ENCODE results near the gene ZBTB1.
"Not testable (repeated sequence)": the region's sequence is repeated elsewhere in the genome, so short reads cannot be mapped to it uniquely, and the experiment has no call there.

The ZBTB1 gene

GRCh38 chr14:64500088-64500487 is 4.5 kb upstream of the ZBTB1 start:
- DNase-seq (ENCODE audit: low read depth): no peak

- no peak for DNase-seq (ENCODE audit: low read depth)
Measured at GRCh38 chr14:64501411-64502171, 3.0 kb upstream of the ZBTB1 start.

- DNase-seq (ENCODE audit: low read depth): no peak
Measured at GRCh38 chr14:64502456-64502855, 2.1 kb upstream of the ZBTB1 start.

- DNase-seq (ENCODE audit: low read depth): no peak
Measured at GRCh38 chr14:64502887-64503433, 1.6 kb upstream of the ZBTB1 start.

GRCh38 chr14:64503434-64504309 is 898 bp upstream of the ZBTB1 start, which contains the start of gene ZBTB25:
Gene ZBTB25, minus strand, starts transcription at chr14:64503838. Its CDS starts 13,305 bp downstream, at chr14:64490533.
- peak; percentile 93 for DNase-seq (ENCODE audit: low read depth)

- DNase-seq (ENCODE audit: low read depth): peak; percentile 77
Measured at GRCh38 chr14:64504897-64505794, 576 bp downstream of the ZBTB1 start.

GRCh38 chr14:64506721-64507120 is 2.2 kb downstream of the ZBTB1 start:
- no peak for DNase-seq (ENCODE audit: low read depth)

GRCh38 chr14:64507376-64508156 is 3.0 kb downstream of the ZBTB1 start:
- peak; percentile 30 for DNase-seq (ENCODE audit: low read depth)

- DNase-seq (ENCODE audit: low read depth): no peak
Measured at GRCh38 chr14:64508215-64508776, 3.7 kb downstream of the ZBTB1 start.

GRCh38 chr14:64509036-64509435 is 4.5 kb downstream of the ZBTB1 start:
- no peak for DNase-seq (ENCODE audit: low read depth)

- peak; percentile 40 for DNase-seq (ENCODE audit: low read depth)
Measured at GRCh38 chr14:64510825-64511671, 6.5 kb downstream of the ZBTB1 start.

GRCh38 chr14:64513271-64513670 is 8.7 kb downstream of the ZBTB1 start:
- DNase-seq (ENCODE audit: low read depth): no peak

GRCh38 chr14:64515053-64515452 is 10.5 kb downstream of the ZBTB1 start:
- no peak for DNase-seq (ENCODE audit: low read depth)

GRCh38 chr14:64516969-64517368 is 12.4 kb downstream of the ZBTB1 start:
- no peak for DNase-seq (ENCODE audit: low read depth)

GRCh38 chr14:64517667-64518066 is 13.1 kb downstream of the ZBTB1 start:
- DNase-seq (ENCODE audit: low read depth): not testable (repeated sequence)

GRCh38 chr14:64518229-64518628 is 13.7 kb downstream of the ZBTB1 start:
- DNase-seq (ENCODE audit: low read depth): no peak

- no peak for DNase-seq (ENCODE audit: low read depth)
Measured at GRCh38 chr14:64520699-64521098, 16.1 kb downstream of the ZBTB1 start.

- DNase-seq (ENCODE audit: low read depth): no peak
Measured at GRCh38 chr14:64522591-64523355, 18.2 kb downstream of the ZBTB1 start.

- no peak for DNase-seq (ENCODE audit: low read depth)
Measured at GRCh38 chr14:64525354-64525753, 20.8 kb downstream of the ZBTB1 start.

All from activated T-helper 9 cell treated with anti-CD3 and anti-CD28 coated beads, Interleukin-2, amount 50 U/mL, for 16 hours (primary cell).